Hepatocyte (in vitro differentiated cells): Measurements from ENCODE around the gene RDH16.
A peak's percentile ranks its signal among the peaks of the same experiment; 100 is the strongest.

Experiments
- EZH2 ChIP-seq: fragments of 200-600 bp; sonication (generic); IDR thresholded peaks from 2 replicates; pipeline ENCODE4 v1.6.1; 2016; ENCODE audit warnings: antibody characterized with exemption, mild to moderate bottlenecking, borderline replicate concordance
- TF ChIP-seq, protein P1 (sequence below): fragments of 200-600 bp; sonication (generic); IDR thresholded peaks from 2 replicates; pipeline ENCODE4 v1.5.1; 2016; ENCODE audit warnings: antibody characterized with exemption, mild to moderate bottlenecking; ENCODE audit not compliant: poor library complexity

DNA sequence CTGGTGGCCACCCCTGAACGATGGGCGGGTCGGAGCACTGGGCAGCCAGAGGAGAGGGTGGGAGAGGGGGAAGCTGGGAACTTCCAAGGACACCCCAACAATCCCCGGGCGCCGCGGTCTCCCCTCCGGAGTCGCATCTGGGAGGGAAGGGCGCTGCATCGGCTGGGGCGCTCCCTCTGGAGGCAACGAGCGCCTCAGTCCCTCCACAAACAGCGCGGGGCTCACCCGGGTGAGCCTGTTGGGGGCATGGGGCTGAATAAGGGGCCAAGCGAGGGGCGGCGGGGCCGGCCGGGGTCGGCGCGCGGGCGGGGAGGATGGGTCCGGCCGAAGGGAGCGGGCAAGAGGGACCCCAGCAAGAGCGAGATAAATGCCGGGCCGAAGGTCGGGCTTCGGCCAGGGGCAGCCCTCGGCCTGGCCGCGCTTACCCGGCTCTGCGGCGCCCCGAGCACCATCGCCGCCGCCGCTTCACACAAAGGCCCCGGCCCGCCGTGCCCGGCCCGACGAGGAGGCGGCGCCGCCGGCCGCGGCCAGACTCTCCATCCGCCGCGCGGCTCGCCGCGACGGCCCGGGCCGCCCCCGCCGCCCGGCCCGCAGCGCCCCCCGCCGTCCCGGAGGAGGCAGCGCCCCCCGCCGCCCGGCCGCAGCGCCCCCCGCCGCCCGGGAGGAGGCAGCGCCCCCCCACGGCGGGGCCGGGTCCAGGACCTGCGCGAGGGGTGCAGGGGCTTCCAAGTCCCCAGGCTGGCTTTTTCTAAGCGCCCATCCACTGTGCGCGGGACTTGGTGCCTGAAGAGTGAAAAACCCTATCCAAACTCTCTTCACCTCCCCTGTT is 48.8 kb upstream of the RDH16 start, which contains the start of gene ZBTB39:
- TF ChIP-seq, protein P1, sequence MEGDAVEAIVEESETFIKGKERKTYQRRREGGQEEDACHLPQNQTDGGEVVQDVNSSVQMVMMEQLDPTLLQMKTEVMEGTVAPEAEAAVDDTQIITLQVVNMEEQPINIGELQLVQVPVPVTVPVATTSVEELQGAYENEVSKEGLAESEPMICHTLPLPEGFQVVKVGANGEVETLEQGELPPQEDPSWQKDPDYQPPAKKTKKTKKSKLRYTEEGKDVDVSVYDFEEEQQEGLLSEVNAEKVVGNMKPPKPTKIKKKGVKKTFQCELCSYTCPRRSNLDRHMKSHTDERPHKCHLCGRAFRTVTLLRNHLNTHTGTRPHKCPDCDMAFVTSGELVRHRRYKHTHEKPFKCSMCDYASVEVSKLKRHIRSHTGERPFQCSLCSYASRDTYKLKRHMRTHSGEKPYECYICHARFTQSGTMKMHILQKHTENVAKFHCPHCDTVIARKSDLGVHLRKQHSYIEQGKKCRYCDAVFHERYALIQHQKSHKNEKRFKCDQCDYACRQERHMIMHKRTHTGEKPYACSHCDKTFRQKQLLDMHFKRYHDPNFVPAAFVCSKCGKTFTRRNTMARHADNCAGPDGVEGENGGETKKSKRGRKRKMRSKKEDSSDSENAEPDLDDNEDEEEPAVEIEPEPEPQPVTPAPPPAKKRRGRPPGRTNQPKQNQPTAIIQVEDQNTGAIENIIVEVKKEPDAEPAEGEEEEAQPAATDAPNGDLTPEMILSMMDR, result peak; percentile 69
- no peak for TF ChIP-seq EZH2
